Neural cell (in vitro differentiated cells): ENCODE data around the gene PLEKHM3.

Experiments
- CTCF ChIP-seq: fragments of 450-650 bp; IDR thresholded peaks from 2 replicates; pipeline ENCODE4 v1.5.1; 2014; ENCODE audit warnings: antibody characterized with exemption, mild to moderate bottlenecking, moderate library complexity; ENCODE audit not compliant: poor library complexity, severe bottlenecking
- EP300 ChIP-seq: fragments of 450-650 bp; conservative IDR thresholded peaks from 2 replicates; pipeline ENCODE4 v1.6.1; 2014; ENCODE audit warnings: antibody characterized with exemption, mild to moderate bottlenecking, moderate library complexity; ENCODE audit not compliant: poor library complexity, severe bottlenecking
- EZH2 ChIP-seq: fragments of 200-600, 300-800 bp; shearing (Covaris generic), sonication (generic); IDR thresholded peaks from 2 replicates; pipeline ENCODE4 v1.6.1; 2014; ENCODE audit warnings: antibody characterized with exemption, low read length, borderline replicate concordance, mild to moderate bottlenecking; ENCODE audit not compliant: insufficient read depth, poor library complexity, severe bottlenecking
- MXI1 ChIP-seq: fragments of 450-650 bp; conservative IDR thresholded peaks from 2 replicates; pipeline ENCODE4 v1.6.1; 2014; ENCODE audit warnings: antibody characterized with exemption, mild to moderate bottlenecking; ENCODE audit not compliant: poor library complexity, severe bottlenecking
- POLR2AphosphoS5 ChIP-seq: IDR thresholded peaks from 2 replicates; pipeline ENCODE4 v1.6.1; 2012
- RAD21 ChIP-seq: fragments of 450-650 bp; conservative IDR thresholded peaks from 2 replicates; pipeline ENCODE4 v1.6.1; 2014; ENCODE audit warnings: antibody characterized with exemption, mild to moderate bottlenecking, moderate library complexity
- REST ChIP-seq: IDR thresholded peaks from 2 replicates; pipeline ENCODE4 v1.6.1; 2012; ENCODE audit warnings: borderline replicate concordance
- SMC3 ChIP-seq: fragments of 450-650 bp; conservative IDR thresholded peaks from 2 replicates; pipeline ENCODE4 v1.6.1; 2014; ENCODE audit warnings: antibody characterized with exemption, mild to moderate bottlenecking, moderate library complexity; ENCODE audit not compliant: poor library complexity
- TAF1 ChIP-seq: IDR thresholded peaks from 2 replicates; pipeline ENCODE4 v1.6.1; 2012; ENCODE audit warnings: low read depth

- TF ChIP-seq MXI1 (no peak), CTCF (no peak), RAD21 (no peak), TAF1 (no peak), EP300 (no peak), REST (no peak), EZH2 (no peak), POLR2AphosphoS5 (no peak), SMC3 (no peak)
These were observed 40.7 kb upstream of the PLEKHM3 start for GRCh38 chr2:208066016-208066415.
